ENCODE measurements around the gene IMMP2L. TPM values are rescaled to one million over a fixed set of nuclear protein-coding genes. Genes with fewer than 3 reads are reported as not detected.

The IMMP2L gene
- total and polyA plus RNA-seq, 2 of the 13 experiments (the other 11 are each of a cell fraction or from before 2014, with no cell fraction given) = 7.8 to 16.9 TPM

DNA sequence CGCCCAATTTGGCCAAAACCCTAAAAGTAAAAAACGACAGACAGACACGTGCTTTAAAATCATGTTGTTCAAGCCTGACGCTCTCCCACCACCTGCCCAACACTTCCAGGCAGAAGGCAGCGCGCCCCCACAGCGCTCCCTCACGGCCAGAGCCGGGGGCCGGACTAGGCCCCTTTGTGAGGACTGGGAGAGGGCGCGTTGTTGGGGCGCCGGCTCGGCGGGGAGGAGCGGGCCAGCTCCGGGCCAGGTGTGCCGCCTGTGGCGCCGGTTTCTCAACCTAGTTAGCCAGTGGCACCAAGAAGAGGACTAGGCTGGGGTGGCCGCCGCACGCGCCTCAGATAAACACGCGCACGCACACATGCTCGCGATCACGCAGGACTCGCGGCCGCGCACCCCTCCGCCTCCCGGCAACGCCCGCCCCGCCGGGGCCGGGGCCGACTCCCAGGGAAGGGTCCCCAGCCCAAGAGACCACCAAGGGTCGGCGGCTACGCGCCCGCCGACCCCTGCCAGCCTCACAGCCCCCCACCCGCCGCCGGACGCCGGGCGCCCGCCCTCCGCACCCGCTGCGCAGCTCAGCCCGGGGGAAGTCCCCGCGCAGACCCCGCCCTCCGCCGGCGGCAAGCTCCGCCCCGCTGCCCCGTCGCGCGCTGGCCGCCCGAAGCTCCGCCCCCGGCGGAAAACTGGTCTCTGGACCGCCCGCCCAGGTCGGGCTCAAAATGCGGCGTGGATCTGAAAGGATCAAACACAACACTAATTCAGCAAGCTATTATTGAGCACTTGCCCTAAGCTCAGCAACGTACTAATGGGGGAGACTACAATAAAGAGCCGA, at the start of gene IMMP2L (continued):
- TF ChIP-seq ZKSCAN1 (IDR thresholded peaks at IDR 0.05; ENCODE audit: low read length) (no peak), ATRX (CRISPR knock-in tag; IDR thresholded peaks at IDR 0.05; ENCODE audit: borderline replicate concordance) (no peak), ZNF616 (CRISPR knock-in tag; IDR thresholded peaks at IDR 0.05; ENCODE audit: low read depth) (no peak; the same call in 1 of the 2 replicates), GTF2F1 (IDR thresholded peaks at IDR 0.05; ENCODE audit: low read length) (no peak), ZNF75D (CRISPR knock-in tag; IDR thresholded peaks at IDR 0.05; ENCODE audit: borderline replicate concordance) (no peak), ZSCAN22 (CRISPR knock-in tag; IDR thresholded peaks at IDR 0.05) (no peak), SP5 (CRISPR knock-in tag; IDR thresholded peaks at IDR 0.05; ENCODE audit: borderline replicate concordance, low read depth) (peak; percentile 23; the same call in 1 of the 2 replicates), CENPX (CRISPR knock-in tag; IDR thresholded peaks at IDR 0.05) (no peak), ZNF761 (CRISPR knock-in tag; conservative IDR thresholded peaks at IDR 0.05) (peak; percentile 83), ZNF598 (CRISPR knock-in tag; IDR thresholded peaks at IDR 0.05; ENCODE audit: borderline replicate concordance) (no peak), KAT8 (CRISPR knock-in tag; IDR thresholded peaks at IDR 0.05) (peak; percentile 38), ZNF205 (CRISPR knock-in tag; IDR thresholded peaks at IDR 0.05) (peak; percentile 62), ZNF232 (CRISPR knock-in tag; IDR thresholded peaks at IDR 0.05; ENCODE audit: borderline replicate concordance) (peak; percentile 86)
- TF ChIP-seq, protein P1, sequence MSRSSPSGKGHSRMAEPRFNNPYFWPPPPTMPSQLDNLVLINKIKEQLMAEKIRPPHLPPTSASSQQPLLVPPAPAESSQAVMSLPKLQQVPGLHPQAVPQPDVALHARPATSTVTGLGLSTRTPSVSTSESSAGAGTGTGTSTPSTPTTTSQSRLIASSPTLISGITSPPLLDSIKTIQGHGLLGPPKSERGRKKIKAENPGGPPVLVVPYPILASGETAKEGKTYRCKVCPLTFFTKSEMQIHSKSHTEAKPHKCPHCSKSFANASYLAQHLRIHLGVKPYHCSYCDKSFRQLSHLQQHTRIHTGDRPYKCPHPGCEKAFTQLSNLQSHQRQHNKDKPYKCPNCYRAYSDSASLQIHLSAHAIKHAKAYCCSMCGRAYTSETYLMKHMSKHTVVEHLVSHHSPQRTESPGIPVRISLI (CRISPR knock-in tag; IDR thresholded peaks at IDR 0.05; ENCODE audit: borderline replicate concordance) = 0 out of 2 replicates have a peak, but pooled peaks have one; percentile 27
- TF ChIP-seq, protein P2, sequence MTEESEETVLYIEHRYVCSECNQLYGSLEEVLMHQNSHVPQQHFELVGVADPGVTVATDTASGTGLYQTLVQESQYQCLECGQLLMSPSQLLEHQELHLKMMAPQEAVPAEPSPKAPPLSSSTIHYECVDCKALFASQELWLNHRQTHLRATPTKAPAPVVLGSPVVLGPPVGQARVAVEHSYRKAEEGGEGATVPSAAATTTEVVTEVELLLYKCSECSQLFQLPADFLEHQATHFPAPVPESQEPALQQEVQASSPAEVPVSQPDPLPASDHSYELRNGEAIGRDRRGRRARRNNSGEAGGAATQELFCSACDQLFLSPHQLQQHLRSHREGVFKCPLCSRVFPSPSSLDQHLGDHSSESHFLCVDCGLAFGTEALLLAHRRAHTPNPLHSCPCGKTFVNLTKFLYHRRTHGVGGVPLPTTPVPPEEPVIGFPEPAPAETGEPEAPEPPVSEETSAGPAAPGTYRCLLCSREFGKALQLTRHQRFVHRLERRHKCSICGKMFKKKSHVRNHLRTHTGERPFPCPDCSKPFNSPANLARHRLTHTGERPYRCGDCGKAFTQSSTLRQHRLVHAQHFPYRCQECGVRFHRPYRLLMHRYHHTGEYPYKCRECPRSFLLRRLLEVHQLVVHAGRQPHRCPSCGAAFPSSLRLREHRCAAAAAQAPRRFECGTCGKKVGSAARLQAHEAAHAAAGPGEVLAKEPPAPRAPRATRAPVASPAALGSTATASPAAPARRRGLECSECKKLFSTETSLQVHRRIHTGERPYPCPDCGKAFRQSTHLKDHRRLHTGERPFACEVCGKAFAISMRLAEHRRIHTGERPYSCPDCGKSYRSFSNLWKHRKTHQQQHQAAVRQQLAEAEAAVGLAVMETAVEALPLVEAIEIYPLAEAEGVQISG (CRISPR knock-in tag; IDR thresholded peaks at IDR 0.05) = peak; percentile 64
- TF ChIP-seq, protein P3, sequence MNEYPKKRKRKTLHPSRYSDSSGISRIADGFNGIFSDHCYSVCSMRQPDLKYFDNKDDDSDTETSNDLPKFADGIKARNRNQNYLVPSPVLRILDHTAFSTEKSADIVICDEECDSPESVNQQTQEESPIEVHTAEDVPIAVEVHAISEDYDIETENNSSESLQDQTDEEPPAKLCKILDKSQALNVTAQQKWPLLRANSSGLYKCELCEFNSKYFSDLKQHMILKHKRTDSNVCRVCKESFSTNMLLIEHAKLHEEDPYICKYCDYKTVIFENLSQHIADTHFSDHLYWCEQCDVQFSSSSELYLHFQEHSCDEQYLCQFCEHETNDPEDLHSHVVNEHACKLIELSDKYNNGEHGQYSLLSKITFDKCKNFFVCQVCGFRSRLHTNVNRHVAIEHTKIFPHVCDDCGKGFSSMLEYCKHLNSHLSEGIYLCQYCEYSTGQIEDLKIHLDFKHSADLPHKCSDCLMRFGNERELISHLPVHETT (CRISPR knock-in tag; conservative IDR thresholded peaks at IDR 0.05) = no peak
- TF ChIP-seq, protein P4, sequence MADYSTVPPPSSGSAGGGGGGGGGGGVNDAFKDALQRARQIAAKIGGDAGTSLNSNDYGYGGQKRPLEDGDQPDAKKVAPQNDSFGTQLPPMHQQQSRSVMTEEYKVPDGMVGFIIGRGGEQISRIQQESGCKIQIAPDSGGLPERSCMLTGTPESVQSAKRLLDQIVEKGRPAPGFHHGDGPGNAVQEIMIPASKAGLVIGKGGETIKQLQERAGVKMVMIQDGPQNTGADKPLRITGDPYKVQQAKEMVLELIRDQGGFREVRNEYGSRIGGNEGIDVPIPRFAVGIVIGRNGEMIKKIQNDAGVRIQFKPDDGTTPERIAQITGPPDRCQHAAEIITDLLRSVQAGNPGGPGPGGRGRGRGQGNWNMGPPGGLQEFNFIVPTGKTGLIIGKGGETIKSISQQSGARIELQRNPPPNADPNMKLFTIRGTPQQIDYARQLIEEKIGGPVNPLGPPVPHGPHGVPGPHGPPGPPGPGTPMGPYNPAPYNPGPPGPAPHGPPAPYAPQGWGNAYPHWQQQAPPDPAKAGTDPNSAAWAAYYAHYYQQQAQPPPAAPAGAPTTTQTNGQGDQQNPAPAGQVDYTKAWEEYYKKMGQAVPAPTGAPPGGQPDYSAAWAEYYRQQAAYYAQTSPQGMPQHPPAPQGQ (CRISPR knock-in tag; IDR thresholded peaks at IDR 0.05; ENCODE audit: borderline replicate concordance) = no peak
- TF ChIP-seq, protein P5, sequence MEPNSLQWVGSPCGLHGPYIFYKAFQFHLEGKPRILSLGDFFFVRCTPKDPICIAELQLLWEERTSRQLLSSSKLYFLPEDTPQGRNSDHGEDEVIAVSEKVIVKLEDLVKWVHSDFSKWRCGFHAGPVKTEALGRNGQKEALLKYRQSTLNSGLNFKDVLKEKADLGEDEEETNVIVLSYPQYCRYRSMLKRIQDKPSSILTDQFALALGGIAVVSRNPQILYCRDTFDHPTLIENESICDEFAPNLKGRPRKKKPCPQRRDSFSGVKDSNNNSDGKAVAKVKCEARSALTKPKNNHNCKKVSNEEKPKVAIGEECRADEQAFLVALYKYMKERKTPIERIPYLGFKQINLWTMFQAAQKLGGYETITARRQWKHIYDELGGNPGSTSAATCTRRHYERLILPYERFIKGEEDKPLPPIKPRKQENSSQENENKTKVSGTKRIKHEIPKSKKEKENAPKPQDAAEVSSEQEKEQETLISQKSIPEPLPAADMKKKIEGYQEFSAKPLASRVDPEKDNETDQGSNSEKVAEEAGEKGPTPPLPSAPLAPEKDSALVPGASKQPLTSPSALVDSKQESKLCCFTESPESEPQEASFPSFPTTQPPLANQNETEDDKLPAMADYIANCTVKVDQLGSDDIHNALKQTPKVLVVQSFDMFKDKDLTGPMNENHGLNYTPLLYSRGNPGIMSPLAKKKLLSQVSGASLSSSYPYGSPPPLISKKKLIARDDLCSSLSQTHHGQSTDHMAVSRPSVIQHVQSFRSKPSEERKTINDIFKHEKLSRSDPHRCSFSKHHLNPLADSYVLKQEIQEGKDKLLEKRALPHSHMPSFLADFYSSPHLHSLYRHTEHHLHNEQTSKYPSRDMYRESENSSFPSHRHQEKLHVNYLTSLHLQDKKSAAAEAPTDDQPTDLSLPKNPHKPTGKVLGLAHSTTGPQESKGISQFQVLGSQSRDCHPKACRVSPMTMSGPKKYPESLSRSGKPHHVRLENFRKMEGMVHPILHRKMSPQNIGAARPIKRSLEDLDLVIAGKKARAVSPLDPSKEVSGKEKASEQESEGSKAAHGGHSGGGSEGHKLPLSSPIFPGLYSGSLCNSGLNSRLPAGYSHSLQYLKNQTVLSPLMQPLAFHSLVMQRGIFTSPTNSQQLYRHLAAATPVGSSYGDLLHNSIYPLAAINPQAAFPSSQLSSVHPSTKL (CRISPR knock-in tag; IDR thresholded peaks at IDR 0.05) = peak; percentile 35; the same call in 1 of the 2 replicates

Measured in HepG2 (cell line).